ENCODE data around the gene OSBPL3.
"Not testable (repeated sequence)": the region's sequence is repeated elsewhere in the genome, so short reads cannot be mapped to it uniquely, and the experiment has no call there.

Gene OSBPL3

GRCh38 chr7:24979863-24980533 lies at the start of gene OSBPL3:
TSS of gene OSBPL3 (minus strand) at chr7:24980178. CDS start at chr7:24892472, 87,706 bp downstream.
- peak; percentile 89 for DNase-seq

- DNase-seq = peak; percentile 37
Measured at GRCh38 chr7:25029075-25029474, 49.1 kb upstream of the OSBPL3 start.

GRCh38 chr7:25028370-25029021 lies 48.5 kb upstream of the OSBPL3 start:
- DNase-seq = no peak

GRCh38 chr7:25026156-25026555 lies 46.2 kb upstream of the OSBPL3 start:
- DNase-seq = no peak

GRCh38 chr7:25025218-25025671 lies 45.3 kb upstream of the OSBPL3 start:
- no peak for DNase-seq

GRCh38 chr7:25024066-25024465 lies 44.1 kb upstream of the OSBPL3 start:
- no peak for DNase-seq

GRCh38 chr7:25017671-25018070 lies 37.7 kb upstream of the OSBPL3 start:
- DNase-seq = not testable (repeated sequence)

- no peak for DNase-seq
Measured at GRCh38 chr7:25014756-25015155, 34.8 kb upstream of the OSBPL3 start.

- not testable (repeated sequence) for DNase-seq
Measured at GRCh38 chr7:25012710-25013109, 32.7 kb upstream of the OSBPL3 start.

- DNase-seq = no peak
Measured at GRCh38 chr7:25012254-25012653, 32.3 kb upstream of the OSBPL3 start.

- no peak for DNase-seq
Measured at GRCh38 chr7:25009257-25009656, 29.3 kb upstream of the OSBPL3 start.

- no peak for DNase-seq
Measured at GRCh38 chr7:25007668-25008067, 27.7 kb upstream of the OSBPL3 start.

- DNase-seq = no peak
Measured at GRCh38 chr7:25006276-25006675, 26.3 kb upstream of the OSBPL3 start.

GRCh38 chr7:25005658-25006057 lies 25.7 kb upstream of the OSBPL3 start:
- no peak for DNase-seq

GRCh38 chr7:25002786-25003185 lies 22.8 kb upstream of the OSBPL3 start:
- DNase-seq = no peak

GRCh38 chr7:24995466-24995865 lies 15.5 kb upstream of the OSBPL3 start:
- no peak for DNase-seq

GRCh38 chr7:24992314-24992713 lies 12.3 kb upstream of the OSBPL3 start:
- DNase-seq = no peak

GRCh38 chr7:24991353-24991752 lies 11.4 kb upstream of the OSBPL3 start:
- no peak for DNase-seq

GRCh38 chr7:24987331-24987842 lies 7.4 kb upstream of the OSBPL3 start:
- DNase-seq = no peak

- no peak for DNase-seq
Measured at GRCh38 chr7:24982917-24983316, 2.9 kb upstream of the OSBPL3 start.

- DNase-seq = peak; percentile 21
Measured at GRCh38 chr7:24981171-24981951, 1.4 kb upstream of the OSBPL3 start.

- DNase-seq = no peak
Measured at GRCh38 chr7:24980534-24981170, 674 bp upstream of the OSBPL3 start.

GRCh38 chr7:24979470-24979862 lies 512 bp downstream of the OSBPL3 start:
- peak; percentile 40 for DNase-seq

All from NCI-H510A (cell line).